Measurements from ENCODE around the gene NRBF2.

NRBF2 gene

GRCh38 chr10:63128443-63128842, 4.7 kb upstream of the NRBF2 start:
- TF ChIP-seq, protein P1, sequence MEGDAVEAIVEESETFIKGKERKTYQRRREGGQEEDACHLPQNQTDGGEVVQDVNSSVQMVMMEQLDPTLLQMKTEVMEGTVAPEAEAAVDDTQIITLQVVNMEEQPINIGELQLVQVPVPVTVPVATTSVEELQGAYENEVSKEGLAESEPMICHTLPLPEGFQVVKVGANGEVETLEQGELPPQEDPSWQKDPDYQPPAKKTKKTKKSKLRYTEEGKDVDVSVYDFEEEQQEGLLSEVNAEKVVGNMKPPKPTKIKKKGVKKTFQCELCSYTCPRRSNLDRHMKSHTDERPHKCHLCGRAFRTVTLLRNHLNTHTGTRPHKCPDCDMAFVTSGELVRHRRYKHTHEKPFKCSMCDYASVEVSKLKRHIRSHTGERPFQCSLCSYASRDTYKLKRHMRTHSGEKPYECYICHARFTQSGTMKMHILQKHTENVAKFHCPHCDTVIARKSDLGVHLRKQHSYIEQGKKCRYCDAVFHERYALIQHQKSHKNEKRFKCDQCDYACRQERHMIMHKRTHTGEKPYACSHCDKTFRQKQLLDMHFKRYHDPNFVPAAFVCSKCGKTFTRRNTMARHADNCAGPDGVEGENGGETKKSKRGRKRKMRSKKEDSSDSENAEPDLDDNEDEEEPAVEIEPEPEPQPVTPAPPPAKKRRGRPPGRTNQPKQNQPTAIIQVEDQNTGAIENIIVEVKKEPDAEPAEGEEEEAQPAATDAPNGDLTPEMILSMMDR (conservative IDR thresholded peaks at IDR 0.05), result no peak
- no peak overlapping the region for H3K27ac ChIP-seq

DNA sequence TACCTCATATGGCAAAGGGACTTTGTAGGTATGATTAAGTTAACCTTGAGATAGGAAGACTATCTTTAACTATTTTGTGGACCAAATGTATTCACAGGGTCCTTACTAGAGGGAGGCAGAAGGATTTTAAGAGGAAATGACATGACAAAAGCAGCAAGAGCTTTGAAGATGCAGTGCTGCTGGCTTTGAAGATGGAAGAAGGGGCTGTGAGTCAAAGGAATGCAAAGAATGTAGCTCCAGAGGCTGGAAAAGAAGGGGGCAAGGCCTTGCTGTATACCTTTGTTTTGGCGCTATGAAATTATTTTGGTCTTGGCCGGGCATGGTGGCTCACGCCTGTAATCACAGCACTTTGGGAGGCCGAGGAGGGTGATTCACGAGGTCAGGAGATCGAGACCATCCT, 3.2 kb upstream of the NRBF2 start:
- TF ChIP-seq, protein P1 (conservative IDR thresholded peaks at IDR 0.05), result no peak
- no peak overlapping the region for H3K27ac ChIP-seq

- H3K27ac ChIP-seq, result peak overlapping the region; percentile 80
- TF ChIP-seq, protein P1 (conservative IDR thresholded peaks at IDR 0.05), result no peak
Observed at GRCh38 chr10:63132651-63133055, 475 bp upstream of the NRBF2 start.

GRCh38 chr10:63133821-63134557, 861 bp downstream of the NRBF2 start:
- TF ChIP-seq, protein P1 (conservative IDR thresholded peaks at IDR 0.05), result no peak
- H3K27ac ChIP-seq, result peak overlapping the region; percentile 80

GRCh38 chr10:63137306-63137705, 4.2 kb downstream of the NRBF2 start:
- no peak overlapping the region for H3K27ac ChIP-seq
- TF ChIP-seq, protein P1 (conservative IDR thresholded peaks at IDR 0.05), result no peak

DNA sequence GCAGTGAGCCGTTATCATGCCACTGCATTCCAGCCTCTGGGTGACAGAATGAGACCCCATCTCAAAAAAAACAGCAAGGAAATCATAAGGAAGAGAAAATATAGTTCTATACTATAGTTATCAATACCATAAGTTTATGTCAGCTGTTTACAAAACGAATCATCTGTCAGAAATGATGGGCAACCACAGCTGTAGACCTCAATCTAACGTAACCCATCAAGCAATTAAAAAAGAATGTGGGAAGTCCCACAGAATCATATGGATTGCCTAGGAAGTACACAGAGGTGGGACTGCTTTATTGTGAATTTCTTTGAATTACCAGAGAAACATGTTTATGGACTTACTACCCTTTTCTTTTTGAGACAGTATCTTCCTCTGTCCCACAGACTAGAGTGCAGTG, 6.9 kb downstream of the NRBF2 start:
- no peak overlapping the region for H3K27ac ChIP-seq
- TF ChIP-seq, protein P1 (conservative IDR thresholded peaks at IDR 0.05), result no peak

- no peak overlapping the region for H3K27ac ChIP-seq
- TF ChIP-seq, protein P1 (conservative IDR thresholded peaks at IDR 0.05), result no peak
Observed at GRCh38 chr10:63142136-63142535, 9.0 kb downstream of the NRBF2 start.
